Endothelial cell of umbilical vein (primary cell): ENCODE data around the gene RAB7B. TPM values are rescaled to one million over a fixed set of nuclear protein-coding genes. Genes with fewer than 3 reads are reported as not detected.

ENCODE experiments used
- BruUV-seq: library from RNA; stranded (reverse); fragments of 400-500 nt; replicated peaks from 2 replicates; lab custom pipeline; 2021; lab: Mats Ljungman, UMichigan
- CTCF ChIA-PET: fragments of 300-600, 350-600 bp; sonication (Branson Sonifier 250); formaldehyde crosslinking; loops from one replicate; lab custom pipeline; 2021; ENCODE audit warnings: antibody characterized with exemption, inconsistent platforms; lab: Charles Lee
- POLR2A ChIA-PET: fragments of 300-600, 350-600 bp; sonication (Branson Sonifier 250); formaldehyde crosslinking; loops from one replicate; lab custom pipeline; 2021; ENCODE audit warnings: antibody characterized with exemption, inconsistent platforms; lab: Charles Lee
- DNase-seq: peaks from one replicate; pipeline ENCODE4 v3.0.0-alpha.2; 2011; ENCODE audit warnings: low read depth, low spot score
- FAIRE-seq: peaks from 2 replicates; lab custom pipeline; 2011; peaks lifted over from hg19 to GRCh38; lab: Jason Lieb, UNC
- H2AFZ ChIP-seq: 2 replicates; pipeline ENCODE4 v1.6.0; 2012; ENCODE audit warnings: low read depth, low read length, control low read depth, inconsistent platforms
- H3K27ac ChIP-seq: 2 replicates; pipeline ENCODE4 v1.5.1; 2011; ENCODE audit warnings: low read depth, mild to moderate bottlenecking, control low read depth, low read length, moderate library complexity; ENCODE audit not compliant: insufficient read depth
- H3K27me3 ChIP-seq, 2 experiments: 2 replicates each; pipeline versions ENCODE4 v1.6.0 to v1.6.1; 2011; ENCODE audit warnings: low read length in 2 of 2, mixed read lengths in 1 of 2; ENCODE audit not compliant: control insufficient read depth in 2 of 2, insufficient read depth in 2 of 2
- H3K36me3 ChIP-seq, 2 experiments: 2 replicates in 1 of 2; 3 replicates in 1 of 2; pipeline ENCODE4 v1.5.1; 2011; ENCODE audit warnings: low read length in 2 of 2, mild to moderate bottlenecking in 1 of 2, moderate library complexity in 1 of 2; ENCODE audit not compliant: control insufficient read depth in 2 of 2, insufficient read depth in 2 of 2; ENCODE audit errors: extremely low read depth in 1 of 2
- H3K4me1 ChIP-seq: 3 replicates; pipeline ENCODE4 v1.5.1; 2011; ENCODE audit warnings: mild to moderate bottlenecking, low read length; ENCODE audit not compliant: control insufficient read depth, insufficient read depth; ENCODE audit errors: extremely low read depth
- H3K4me2 ChIP-seq: 2 replicates; pipeline ENCODE4 v1.6.1; 2011; ENCODE audit warnings: low read length, control low read depth, mixed read lengths; ENCODE audit not compliant: insufficient read depth
- H3K4me3 ChIP-seq, 3 experiments: fragments of 200-600 bp in 1 of 3; sonication (generic), shearing (Covaris generic) in 1 of 3; replicated peaks in 1 of 3; 2 replicates each; pipeline ENCODE4 v1.5.1; 2011 to 2016; ENCODE audit warnings: control low read depth in 3 of 3, low read length in 3 of 3, mild to moderate bottlenecking in 2 of 3, inconsistent platforms in 1 of 3, low read depth in 1 of 3, moderate library complexity in 1 of 3; ENCODE audit not compliant: insufficient read depth in 1 of 3
- H3K79me2 ChIP-seq: 2 replicates; pipeline ENCODE4 v1.6.0; 2012; ENCODE audit warnings: low read length, inconsistent platforms; ENCODE audit not compliant: control insufficient read depth, insufficient read depth
- H3K9ac ChIP-seq: replicated peaks from 2 replicates; pipeline ENCODE3; 2011; ENCODE audit warnings: low read length, control low read depth; ENCODE audit not compliant: insufficient read depth; ENCODE audit errors: extremely low read depth
- H3K9me1 ChIP-seq: replicated peaks from 3 replicates; pipeline ENCODE4 v1.6.0; 2011; ENCODE audit warnings: mild to moderate bottlenecking, low read length; ENCODE audit not compliant: control insufficient read depth, insufficient read depth; ENCODE audit errors: extremely low read depth
- H3K9me3 ChIP-seq: replicated peaks from 2 replicates; pipeline ENCODE4 v1.5.1; 2012; ENCODE audit warnings: low read length, inconsistent platforms; ENCODE audit not compliant: control insufficient read depth, insufficient read depth
- H4K20me1 ChIP-seq: replicated peaks from 2 replicates; pipeline ENCODE3; 2011; ENCODE audit warnings: mild to moderate bottlenecking, low read length; ENCODE audit not compliant: control insufficient read depth, insufficient read depth; ENCODE audit errors: extremely low read depth
- EZH2 ChIP-seq: IDR thresholded peaks from 2 replicates; pipeline ENCODE4 v1.6.1; 2012; ENCODE audit warnings: borderline replicate concordance, low read depth, mild to moderate bottlenecking, moderate library complexity, low read length, inconsistent platforms; ENCODE audit not compliant: severe bottlenecking
- FOS ChIP-seq: IDR thresholded peaks from 2 replicates; pipeline ENCODE4 v1.6.1; 2011; ENCODE audit warnings: mild to moderate bottlenecking, low read length, moderate library complexity, borderline replicate concordance; ENCODE audit not compliant: insufficient read depth
- GATA2 ChIP-seq: IDR thresholded peaks from 2 replicates; pipeline ENCODE4 v1.7.0; 2011; ENCODE audit warnings: low read depth, mild to moderate bottlenecking, moderate library complexity, mixed read lengths, low read length; ENCODE audit not compliant: insufficient read length, insufficient read depth
- JUN ChIP-seq: IDR thresholded peaks from 2 replicates; pipeline ENCODE4 v1.6.1; 2011; ENCODE audit warnings: borderline replicate concordance, low read depth; ENCODE audit not compliant: insufficient read length, insufficient read depth
- MAX ChIP-seq: IDR thresholded peaks from 2 replicates; pipeline ENCODE4 v1.6.1; 2011; ENCODE audit not compliant: insufficient read depth, insufficient read length
- MYC ChIP-seq: IDR thresholded peaks from one replicate; pipeline ENCODE4 v1.6.1; 2011; ENCODE audit warnings: mild to moderate bottlenecking, low read depth, low read length
- POLR2A ChIP-seq: IDR thresholded peaks from 2 replicates; pipeline ENCODE4 v1.6.1; 2012; ENCODE audit warnings: low read depth, mild to moderate bottlenecking, control low read depth, low read length
- POLR2AphosphoS5 ChIP-seq: IDR thresholded peaks from 2 replicates; pipeline ENCODE4 v1.6.1; 2012; ENCODE audit warnings: low read depth, mild to moderate bottlenecking, control low read depth, low read length, moderate library complexity; ENCODE audit not compliant: insufficient read depth
- dilution Hi-C: fragments of 300-500 bp; cut with MboI; formaldehyde crosslinking; loops from one replicate; pipeline ENCODE4 v1.15.0; 2019; ENCODE audit warnings: low sequenced_read_pairs; ENCODE audit not compliant: extremely low pct_ligation_motif_present
- intact Hi-C: fragments of 100-400 bp; cut with micrococcal nuclease; formaldehyde crosslinking; loops from one replicate; pipeline ENCODE4 v1.10.0; 2022
- polyA plus RNA-seq, 4 experiments: library from polyadenylated mRNA; depleted of rRNA in 3 of 4; stranded (reverse) in 3 of 4; unstranded in 1 of 4; fragments of >200 nt; gene quantifications; 2 replicates each; pipeline versions ENCODE4 v1.2.1 to v1.2.3, GENCODE V29; 2011 to 2012; ENCODE audit warnings: missing spikeins in 1 of 4
- total RNA-seq: library from RNA; stranded (reverse); gene quantifications from 2 replicates; pipeline ENCODE4 v1.2.3, GENCODE V29; 2021
- TF ChIP-seq, protein P1 (sequence below), 2 donors: IDR thresholded peaks; 1 replicate in 1 of 2; 2 replicates in 1 of 2; pipeline ENCODE4 v1.5.1; 2011; ENCODE audit warnings: low read length in 2 of 2, mild to moderate bottlenecking in 2 of 2, moderate library complexity in 2 of 2, control low read depth in 1 of 2, inconsistent platforms in 1 of 2, low read depth in 1 of 2; ENCODE audit not compliant: insufficient read depth in 1 of 2; ENCODE audit errors: extremely low read depth in 1 of 2

Gene RAB7B
- total and polyA plus RNA-seq, 2 donors (not counting 3 experiments of a cell fraction or from before 2014, with no cell fraction given): 0.15 TPM; not detected in 1

- Histone ChIP-seq H2AFZ (no peak overlapping the region), H3K36me3 (no peaks in the 10 kb centered on the region), H4K20me1 (no peaks in the 10 kb centered on the region), H3K9me3 (no peaks in the 10 kb centered on the region), H3K4me2 (no peak overlapping the region), H3K4me3 (no peak overlapping the region), H3K4me1 (no peaks in the 10 kb centered on the region), H3K9ac (no peak overlapping the region), H3K27ac (no peak overlapping the region), H3K27me3 (peaks cover 0 to 6% of the 10 kb centered on the region in 2 experiments), H3K9me1 (no peaks in the 10 kb centered on the region), H3K79me2 (no peaks in the 10 kb centered on the region)
- intact Hi-C loops: no loop called here
- BruUV-seq: no TSS peak
- no peak for DNase-seq
- CTCF ChIA-PET: interaction anchor here (1.1 to 1.4 kb wide), 3 partner anchors 10 to 70 kb away, joined by 3 read pairs; no protein-coding TSS in a partner anchor
- TF ChIP-seq POLR2AphosphoS5: no peak
- no peak for TF ChIP-seq MAX
- no peak for TF ChIP-seq MYC
- FAIRE-seq: no peak
- dilution Hi-C loops: no loop called here
- POLR2A ChIA-PET: no interaction called here
Observed at GRCh38 chr1:206047271-206047670, 44.1 kb upstream of the RAB7B start.

DNA sequence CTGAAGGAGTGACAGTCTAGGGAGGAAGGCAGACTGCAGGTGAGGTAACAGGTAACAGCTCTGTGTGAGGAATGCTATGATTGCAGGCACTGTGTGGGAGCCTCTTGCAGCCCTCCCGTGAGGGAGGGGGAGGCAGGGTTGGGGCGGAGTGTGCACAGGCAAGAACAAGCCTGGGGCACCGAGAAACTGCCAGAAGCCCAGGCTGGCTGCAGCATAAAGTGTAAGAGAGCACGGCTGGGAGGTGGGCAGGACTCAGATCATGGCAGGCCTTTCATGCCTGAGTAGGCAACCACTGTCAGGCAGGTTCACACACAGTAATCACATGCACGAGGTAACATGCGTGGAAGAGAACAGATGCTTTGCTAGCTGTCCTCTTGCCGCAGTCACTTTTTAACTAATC, 38.4 kb upstream of the RAB7B start:
- ChIA-PET CTCF (interaction anchor here (0.7 to 1.7 kb wide), 2 partner anchors 10 to 65 kb away, joined by 3 to 5 read pairs; no protein-coding TSS in a partner anchor), POLR2A (no interaction called here)
- no peak overlapping the region for H3K4me3 ChIP-seq
- no peak overlapping the region for H3K27ac ChIP-seq
- H3K9me1 ChIP-seq: no peaks in the 10 kb centered on the region
- no peak overlapping the region for H3K4me2 ChIP-seq
- no peaks in the 10 kb centered on the region for H3K9me3 ChIP-seq
- intact Hi-C loops: no loop called here
- dilution Hi-C loops: no loop called here
- H3K36me3 ChIP-seq: no peaks in the 10 kb centered on the region
- H3K4me1 ChIP-seq: no peaks in the 10 kb centered on the region
- no peak overlapping the region for H3K9ac ChIP-seq
- DNase-seq (no peak), FAIRE-seq (no peak)
- H3K79me2 ChIP-seq: no peaks in the 10 kb centered on the region
- no TSS peak for BruUV-seq
- TF ChIP-seq EZH2 (no peak), POLR2A (no peak), MAX (no peak), MYC (no peak), FOS (no peak), JUN (no peak), POLR2AphosphoS5 (no peak), GATA2 (no peak)
- TF ChIP-seq, protein P1, sequence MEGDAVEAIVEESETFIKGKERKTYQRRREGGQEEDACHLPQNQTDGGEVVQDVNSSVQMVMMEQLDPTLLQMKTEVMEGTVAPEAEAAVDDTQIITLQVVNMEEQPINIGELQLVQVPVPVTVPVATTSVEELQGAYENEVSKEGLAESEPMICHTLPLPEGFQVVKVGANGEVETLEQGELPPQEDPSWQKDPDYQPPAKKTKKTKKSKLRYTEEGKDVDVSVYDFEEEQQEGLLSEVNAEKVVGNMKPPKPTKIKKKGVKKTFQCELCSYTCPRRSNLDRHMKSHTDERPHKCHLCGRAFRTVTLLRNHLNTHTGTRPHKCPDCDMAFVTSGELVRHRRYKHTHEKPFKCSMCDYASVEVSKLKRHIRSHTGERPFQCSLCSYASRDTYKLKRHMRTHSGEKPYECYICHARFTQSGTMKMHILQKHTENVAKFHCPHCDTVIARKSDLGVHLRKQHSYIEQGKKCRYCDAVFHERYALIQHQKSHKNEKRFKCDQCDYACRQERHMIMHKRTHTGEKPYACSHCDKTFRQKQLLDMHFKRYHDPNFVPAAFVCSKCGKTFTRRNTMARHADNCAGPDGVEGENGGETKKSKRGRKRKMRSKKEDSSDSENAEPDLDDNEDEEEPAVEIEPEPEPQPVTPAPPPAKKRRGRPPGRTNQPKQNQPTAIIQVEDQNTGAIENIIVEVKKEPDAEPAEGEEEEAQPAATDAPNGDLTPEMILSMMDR (IDR thresholded peaks at IDR 0.05; ENCODE audit: extremely low read depth in 1 of 2, insufficient read depth in 1 of 2, low read depth in 1 of 2, low read length in 2 of 2): no peak
- H3K27me3 ChIP-seq: peaks cover 4% of the 10 kb centered on the region in 2 experiments
- no peaks in the 10 kb centered on the region for H4K20me1 ChIP-seq
- no peak overlapping the region for H2AFZ ChIP-seq
